Tibial nerve (tissue), 3 donors: Measurements from ENCODE around the gene LHX1.

ENCODE experiments used
- POLR2A ChIP-seq, 2 donors: fragments of 450-650 bp; IDR thresholded peaks; one replicate each; pipeline ENCODE4 v1.6.1; 2017; ENCODE audit warnings: antibody characterized with exemption in 2 of 2, mild to moderate bottlenecking in 2 of 2, moderate library complexity in 2 of 2
- TF ChIP-seq, protein P1 (sequence below), 5 experiments: fragments of 200-600 bp in 3 of 5; fragments of 450-650 bp in 2 of 5; sonication (generic) in 3 of 5; IDR thresholded peaks; one replicate each; pipeline ENCODE4 v1.5.1; 2016 to 2019; ENCODE audit warnings: antibody characterized with exemption in 5 of 5, mild to moderate bottlenecking in 3 of 5, moderate library complexity in 2 of 5

DNA sequence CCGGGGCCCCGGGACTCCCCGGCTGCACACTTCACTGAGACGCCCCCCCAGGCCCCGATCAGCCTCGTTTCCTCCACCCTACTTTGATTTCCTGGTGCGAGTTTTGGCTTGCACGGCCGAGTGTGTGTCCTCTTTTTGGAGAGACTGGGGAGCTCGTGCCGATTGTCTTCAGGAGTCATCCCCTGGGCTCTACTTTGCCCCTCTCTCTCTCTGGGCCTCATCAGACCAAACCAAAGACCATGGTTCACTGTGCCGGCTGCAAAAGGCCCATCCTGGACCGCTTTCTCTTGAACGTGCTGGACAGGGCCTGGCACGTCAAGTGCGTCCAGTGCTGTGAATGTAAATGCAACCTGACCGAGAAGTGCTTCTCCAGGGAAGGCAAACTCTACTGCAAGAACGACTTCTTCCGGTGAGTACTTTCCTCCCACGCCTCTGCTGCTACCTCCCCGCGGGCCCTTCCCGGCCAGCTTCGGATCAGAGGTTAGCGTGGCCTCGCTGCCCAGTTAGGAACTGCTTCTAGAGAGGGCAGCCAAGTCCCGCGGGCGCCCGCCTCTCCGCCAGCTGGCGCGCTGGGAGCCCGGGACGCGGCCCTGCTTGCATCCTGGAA is 787 bp downstream of the LHX1 start:
- TF ChIP-seq, protein P1, sequence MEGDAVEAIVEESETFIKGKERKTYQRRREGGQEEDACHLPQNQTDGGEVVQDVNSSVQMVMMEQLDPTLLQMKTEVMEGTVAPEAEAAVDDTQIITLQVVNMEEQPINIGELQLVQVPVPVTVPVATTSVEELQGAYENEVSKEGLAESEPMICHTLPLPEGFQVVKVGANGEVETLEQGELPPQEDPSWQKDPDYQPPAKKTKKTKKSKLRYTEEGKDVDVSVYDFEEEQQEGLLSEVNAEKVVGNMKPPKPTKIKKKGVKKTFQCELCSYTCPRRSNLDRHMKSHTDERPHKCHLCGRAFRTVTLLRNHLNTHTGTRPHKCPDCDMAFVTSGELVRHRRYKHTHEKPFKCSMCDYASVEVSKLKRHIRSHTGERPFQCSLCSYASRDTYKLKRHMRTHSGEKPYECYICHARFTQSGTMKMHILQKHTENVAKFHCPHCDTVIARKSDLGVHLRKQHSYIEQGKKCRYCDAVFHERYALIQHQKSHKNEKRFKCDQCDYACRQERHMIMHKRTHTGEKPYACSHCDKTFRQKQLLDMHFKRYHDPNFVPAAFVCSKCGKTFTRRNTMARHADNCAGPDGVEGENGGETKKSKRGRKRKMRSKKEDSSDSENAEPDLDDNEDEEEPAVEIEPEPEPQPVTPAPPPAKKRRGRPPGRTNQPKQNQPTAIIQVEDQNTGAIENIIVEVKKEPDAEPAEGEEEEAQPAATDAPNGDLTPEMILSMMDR (IDR thresholded peaks at IDR 0.05): no peak
- no peak for TF ChIP-seq POLR2A (IDR thresholded peaks at IDR 0.05)
